Measurements from ENCODE around the gene ATP5F1E.

Gene ATP5F1E

DNA sequence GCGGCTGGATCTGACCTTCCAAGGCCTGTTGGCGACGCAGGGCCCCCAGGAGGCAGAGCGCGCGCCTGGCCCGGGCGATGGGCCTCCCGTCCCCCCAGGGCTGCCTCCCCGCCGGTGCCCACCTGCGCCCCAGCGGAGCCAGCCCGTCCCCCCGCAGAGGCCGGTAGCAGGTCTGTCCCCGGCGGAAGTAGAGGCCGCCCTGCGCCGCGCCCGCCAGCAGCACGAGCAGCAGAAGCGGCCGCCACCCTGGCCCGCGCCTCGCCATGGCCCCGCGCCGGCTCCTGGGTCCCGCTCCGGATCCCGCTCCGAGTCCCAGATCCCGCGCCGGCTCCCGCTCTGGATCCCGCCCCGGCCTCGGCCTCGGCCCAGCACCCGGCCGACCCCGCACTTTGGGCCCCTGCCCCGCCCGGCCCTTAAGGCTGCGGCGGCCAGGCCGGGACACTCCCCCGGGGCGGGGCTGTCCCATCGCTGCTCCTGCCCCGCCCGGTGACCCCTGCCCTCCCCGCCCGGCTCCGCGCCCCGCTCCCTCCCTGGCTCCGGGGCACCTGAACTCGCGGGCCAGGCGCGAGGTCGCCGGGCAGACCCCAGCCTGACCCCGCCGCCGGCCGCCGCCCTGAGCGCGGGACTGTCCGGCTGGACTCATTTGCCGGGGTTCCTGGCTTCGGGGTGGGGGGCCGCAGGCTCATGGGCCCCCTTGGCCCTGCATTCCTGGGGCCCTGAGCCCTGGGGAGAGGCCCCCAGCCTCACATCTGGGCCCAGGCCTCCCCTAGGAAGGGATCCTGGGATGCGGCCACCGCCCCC, 25.1 kb downstream of the ATP5F1E start, which contains the start of gene CTSZ:
Gene CTSZ (minus strand): TSS at position 391 of the 801 bp plus-strand sequence. CDS start 126 bp downstream, at position 265.
- in situ Hi-C loops (cut with MboI; ENCODE audit: low sequenced_read_pairs): no loop called here

GRCh38 chr20:59006167-59006863, 25.8 kb downstream of the ATP5F1E start:
- in situ Hi-C loops (cut with MboI; ENCODE audit: low sequenced_read_pairs): no loop called here

DNA sequence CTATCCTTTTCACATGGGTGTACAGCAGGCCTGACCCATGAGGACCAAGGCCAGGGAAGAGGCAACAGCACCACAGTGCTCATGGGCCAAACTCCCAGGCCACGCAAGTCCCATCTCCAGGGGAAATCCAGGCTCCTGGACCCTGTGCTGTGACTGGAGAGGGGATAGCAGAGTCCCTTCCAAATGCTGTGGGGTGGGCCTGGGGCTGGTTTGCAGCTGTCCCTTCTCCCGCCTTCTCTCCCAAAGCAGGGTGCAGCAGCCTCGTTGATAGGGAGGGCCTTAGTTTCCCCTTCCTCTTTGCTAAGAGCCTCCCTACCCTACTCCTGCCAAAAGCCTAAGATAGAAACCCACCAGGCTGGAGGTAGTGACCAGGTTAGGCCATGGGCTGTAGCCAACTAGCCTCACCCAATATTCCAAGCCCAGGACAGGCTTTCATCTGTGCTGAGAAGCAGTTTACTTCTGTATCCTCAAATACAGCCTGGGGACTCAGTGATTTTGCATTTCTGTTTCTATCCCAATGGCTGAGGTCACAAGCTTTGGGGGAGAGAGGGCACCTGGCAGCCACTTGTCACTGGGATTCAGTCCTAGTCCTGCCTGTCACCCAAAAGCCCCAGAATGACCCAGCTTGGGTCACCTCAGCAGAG, 26.5 kb downstream of the ATP5F1E start:
- in situ Hi-C loops (cut with MboI; ENCODE audit: low sequenced_read_pairs): no loop called here

GRCh38 chr20:59004763-59005522, 27.2 kb downstream of the ATP5F1E start:
- in situ Hi-C loops (cut with MboI; ENCODE audit: low sequenced_read_pairs): no loop called here

- in situ Hi-C loops (cut with MboI; ENCODE audit: low sequenced_read_pairs): no loop called here
These were observed 27.7 kb downstream of the ATP5F1E start for GRCh38 chr20:59004493-59004762.

DNA sequence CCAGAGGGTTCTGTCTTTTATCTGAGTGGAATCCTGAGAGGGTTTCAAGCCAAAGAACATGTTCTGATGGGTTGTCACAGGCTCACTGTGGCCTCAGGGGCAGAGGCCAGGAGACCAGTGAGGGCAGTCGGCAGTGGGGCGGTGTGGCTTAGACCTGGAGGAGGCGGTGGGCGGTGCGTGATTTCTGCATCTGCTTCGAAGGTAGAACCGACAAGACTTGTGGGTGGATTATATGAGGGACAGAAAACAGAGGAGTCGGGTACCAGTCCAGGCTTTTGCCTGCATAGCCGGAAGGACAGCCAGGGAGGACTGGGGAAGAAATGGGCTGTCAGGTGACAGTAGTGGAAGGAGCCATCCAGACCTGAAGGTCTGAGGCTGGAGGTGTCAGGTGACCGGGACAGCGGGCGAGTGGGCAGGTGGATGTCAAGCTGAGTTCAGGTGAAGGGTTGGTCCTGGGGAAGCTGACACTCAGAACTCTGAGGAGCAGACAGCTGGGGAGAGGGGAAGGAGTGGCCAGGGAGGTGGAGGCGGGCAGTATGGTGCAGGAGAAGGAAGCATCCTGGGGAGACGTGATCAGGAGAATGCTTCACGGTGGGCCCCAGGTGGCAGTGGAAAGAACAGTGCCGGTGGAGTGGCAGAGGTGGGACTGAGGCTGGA, 28.2 kb downstream of the ATP5F1E start:
- in situ Hi-C loops (cut with MboI; ENCODE audit: low sequenced_read_pairs): no loop called here

- in situ Hi-C loops (cut with MboI; ENCODE audit: low sequenced_read_pairs): no loop called here
These were observed 29.2 kb downstream of the ATP5F1E start for GRCh38 chr20:59002874-59003399.

DNA sequence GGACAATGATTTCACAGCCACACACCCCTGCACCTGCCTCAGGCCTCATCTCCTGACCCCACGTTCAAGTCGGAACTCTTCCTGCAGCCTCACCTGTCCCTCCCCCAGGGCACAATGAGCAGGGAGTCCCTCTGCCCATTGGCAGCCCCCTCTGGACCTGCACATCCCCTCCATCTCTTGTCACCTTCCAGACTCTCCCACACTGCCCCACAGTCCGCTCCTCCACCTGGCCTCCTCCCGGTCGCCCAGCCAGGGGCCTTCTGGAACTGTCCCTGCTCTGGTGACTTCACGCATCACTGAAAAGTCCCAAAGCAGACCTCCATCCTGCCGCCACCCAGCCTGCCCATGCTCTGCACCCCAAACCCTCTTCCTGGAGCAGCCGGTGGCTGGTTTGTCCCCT, 29.7 kb downstream of the ATP5F1E start:
- in situ Hi-C loops (cut with MboI; ENCODE audit: low sequenced_read_pairs): no loop called here

- in situ Hi-C loops (cut with MboI; ENCODE audit: low sequenced_read_pairs): no loop called here
These were observed 30.5 kb downstream of the ATP5F1E start for GRCh38 chr20:59001449-59002171.

DNA sequence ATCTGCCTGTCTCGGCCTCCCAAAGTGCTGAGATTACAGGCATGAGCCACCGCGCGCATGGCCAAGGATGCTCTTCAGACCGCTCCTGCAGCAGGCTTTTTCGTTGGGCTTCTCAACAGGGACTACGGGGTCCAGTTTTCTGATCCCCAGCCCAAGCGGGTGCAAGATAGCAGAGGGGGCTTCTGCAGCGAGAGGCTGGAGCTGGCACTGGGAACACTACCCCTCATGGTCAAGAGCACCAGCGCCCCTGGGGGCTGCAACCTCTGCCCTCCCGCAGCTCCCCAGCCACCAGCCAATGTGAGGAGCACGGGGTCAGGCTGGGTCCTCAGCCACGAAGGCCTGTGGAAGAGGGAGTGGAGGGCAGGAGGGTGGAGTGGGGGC, 31.1 kb downstream of the ATP5F1E start:
- in situ Hi-C loops (cut with MboI; ENCODE audit: low sequenced_read_pairs): no loop called here

DNA sequence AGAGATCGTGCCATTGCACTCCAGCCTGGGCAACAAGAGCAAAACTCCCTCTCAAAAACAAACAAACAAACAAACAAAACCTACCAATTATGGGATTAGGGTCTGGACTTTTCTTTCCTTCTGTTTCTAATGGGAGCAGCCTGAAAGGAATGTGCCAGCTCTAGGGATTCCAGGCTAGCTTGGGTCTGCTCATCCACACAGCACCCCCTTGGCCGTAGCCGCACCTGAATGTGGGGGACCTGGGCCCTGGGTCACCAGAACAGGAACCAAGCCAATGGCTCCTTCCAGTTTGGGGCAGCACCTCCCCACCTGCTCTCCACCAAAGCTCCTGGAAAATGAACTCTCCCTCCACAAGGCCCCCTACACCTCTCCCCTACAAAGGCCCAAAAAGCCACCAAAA, 31.8 kb downstream of the ATP5F1E start:
- in situ Hi-C loops (cut with MboI; ENCODE audit: low sequenced_read_pairs): no loop called here

DNA sequence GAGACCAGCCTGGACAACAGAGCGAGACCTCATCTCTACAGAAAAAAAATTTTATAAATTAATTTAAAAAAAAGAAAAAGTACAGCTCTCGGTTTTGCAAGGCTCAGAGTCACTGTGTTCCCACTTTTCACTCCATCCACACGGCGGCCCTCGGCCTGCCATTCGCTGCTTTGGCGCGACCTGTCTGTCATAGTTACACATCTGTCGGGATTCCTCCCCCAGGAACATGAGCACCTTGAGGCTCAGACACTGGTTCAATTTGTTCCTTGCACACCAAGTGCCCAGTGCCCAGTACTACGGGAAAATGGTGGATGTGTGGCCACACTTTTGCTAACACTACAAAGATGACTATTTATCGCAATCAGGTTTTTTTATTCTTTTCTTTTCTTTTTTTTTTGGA, 33.5 kb downstream of the ATP5F1E start:
- in situ Hi-C loops (cut with MboI; ENCODE audit: low sequenced_read_pairs): no loop called here

DNA sequence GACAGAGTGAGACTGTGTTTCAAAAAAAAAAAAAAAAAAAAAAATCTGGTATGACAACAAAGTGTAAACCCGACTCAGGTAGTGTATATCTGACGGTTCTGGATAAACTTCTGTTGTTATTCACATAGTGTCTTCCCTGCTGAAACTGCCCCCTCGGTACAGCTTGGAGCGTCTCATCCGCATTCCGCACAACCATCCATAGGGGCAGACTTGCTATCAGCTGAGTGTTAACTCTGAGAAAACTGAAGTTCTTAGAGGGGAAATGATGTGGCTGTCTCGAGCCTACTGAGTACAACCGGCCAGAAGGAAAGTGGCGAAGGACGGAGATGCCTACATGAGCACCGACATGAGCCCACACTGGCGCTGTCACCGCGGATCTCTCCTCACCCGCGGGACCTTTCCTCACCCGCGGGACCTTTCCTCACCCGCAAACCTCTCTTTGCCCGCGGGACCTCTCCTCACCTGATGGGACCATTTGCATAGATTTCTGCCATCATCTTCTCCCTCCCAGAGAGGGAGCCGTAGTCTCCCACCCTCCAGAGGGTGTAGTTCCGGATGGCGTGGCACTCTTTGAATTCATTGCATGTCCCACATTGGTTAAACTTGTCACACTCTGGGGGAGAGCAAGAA, 34.9 kb downstream of the ATP5F1E start:
- in situ Hi-C loops (cut with MboI; ENCODE audit: low sequenced_read_pairs): no loop called here

- in situ Hi-C loops (cut with MboI; ENCODE audit: low sequenced_read_pairs): no loop called here
These were observed 35.9 kb downstream of the ATP5F1E start for GRCh38 chr20:58996226-58996611.

DNA sequence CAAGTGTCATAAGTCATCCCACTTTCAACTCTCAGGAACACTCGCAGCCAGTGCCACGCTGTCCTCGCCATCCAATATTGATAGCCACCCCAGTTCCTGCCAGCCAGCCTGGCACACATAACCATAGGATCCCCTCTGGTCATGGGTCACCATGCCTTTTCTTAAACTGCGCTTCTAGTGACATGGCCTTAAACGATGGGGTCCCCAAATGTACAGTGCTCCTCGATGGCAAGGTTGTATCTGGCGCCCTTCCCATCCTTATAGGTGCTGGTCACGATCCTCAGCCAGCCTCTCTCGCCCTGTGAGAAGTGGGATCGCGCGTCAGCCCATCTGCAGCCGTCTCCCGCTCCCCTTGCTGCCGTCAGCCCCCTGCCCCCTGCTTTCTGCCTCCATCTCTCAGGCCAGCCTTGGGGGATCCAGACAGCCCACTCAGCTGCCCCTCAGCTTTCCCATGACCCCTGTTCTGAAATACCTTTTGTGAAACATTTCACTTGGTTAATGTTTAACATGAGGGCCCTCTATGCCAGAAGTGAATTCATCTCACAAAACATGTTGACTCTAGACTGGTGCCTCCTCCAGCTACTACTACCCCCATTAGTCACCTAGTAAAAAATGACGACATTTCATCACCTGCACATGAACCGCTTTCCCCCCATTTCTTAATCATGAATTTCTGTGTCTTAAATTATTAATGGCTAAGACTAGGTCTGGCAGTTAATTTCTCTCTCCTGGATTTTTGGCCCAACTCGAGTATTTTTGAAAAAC, 36.5 kb downstream of the ATP5F1E start:
- in situ Hi-C loops (cut with MboI; ENCODE audit: low sequenced_read_pairs): no loop called here

DNA sequence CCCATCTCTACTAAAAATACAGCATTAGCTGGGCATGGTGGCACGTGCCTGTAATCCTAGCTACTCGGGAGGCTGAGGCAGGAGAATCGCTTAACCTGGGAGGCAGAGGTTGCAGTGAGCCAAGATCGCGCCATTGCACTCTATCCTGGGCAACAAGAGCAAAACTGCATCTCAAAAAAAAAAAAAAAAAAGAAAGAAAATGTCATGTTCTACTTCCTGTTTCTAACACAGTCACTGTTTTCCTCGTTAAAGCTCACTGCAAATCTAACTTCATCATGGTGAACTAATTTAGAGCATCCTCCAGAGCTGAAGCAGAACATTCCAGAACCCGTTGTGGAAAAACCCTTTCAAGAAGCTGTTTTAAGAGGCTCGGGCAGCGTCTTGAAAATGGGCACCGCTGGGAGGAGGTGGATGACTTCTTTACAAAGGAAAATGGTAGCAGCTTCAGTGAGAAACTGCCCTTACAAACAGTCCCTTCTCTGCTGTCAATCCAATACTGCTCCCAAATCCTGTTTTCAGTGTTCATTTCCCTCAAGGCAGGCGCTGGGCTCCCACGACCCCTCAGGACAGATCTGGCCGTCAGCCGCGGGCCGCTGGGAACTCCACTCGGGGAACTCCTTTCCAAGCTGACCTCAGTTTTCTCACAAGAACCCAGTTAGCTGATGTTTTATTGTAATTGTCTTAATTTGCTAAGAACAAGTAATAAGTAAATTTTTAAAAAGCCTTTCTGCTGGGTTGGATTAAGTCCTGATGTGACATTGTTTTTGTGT, 37.6 kb downstream of the ATP5F1E start:
- in situ Hi-C loops (cut with MboI; ENCODE audit: low sequenced_read_pairs): no loop called here

DNA sequence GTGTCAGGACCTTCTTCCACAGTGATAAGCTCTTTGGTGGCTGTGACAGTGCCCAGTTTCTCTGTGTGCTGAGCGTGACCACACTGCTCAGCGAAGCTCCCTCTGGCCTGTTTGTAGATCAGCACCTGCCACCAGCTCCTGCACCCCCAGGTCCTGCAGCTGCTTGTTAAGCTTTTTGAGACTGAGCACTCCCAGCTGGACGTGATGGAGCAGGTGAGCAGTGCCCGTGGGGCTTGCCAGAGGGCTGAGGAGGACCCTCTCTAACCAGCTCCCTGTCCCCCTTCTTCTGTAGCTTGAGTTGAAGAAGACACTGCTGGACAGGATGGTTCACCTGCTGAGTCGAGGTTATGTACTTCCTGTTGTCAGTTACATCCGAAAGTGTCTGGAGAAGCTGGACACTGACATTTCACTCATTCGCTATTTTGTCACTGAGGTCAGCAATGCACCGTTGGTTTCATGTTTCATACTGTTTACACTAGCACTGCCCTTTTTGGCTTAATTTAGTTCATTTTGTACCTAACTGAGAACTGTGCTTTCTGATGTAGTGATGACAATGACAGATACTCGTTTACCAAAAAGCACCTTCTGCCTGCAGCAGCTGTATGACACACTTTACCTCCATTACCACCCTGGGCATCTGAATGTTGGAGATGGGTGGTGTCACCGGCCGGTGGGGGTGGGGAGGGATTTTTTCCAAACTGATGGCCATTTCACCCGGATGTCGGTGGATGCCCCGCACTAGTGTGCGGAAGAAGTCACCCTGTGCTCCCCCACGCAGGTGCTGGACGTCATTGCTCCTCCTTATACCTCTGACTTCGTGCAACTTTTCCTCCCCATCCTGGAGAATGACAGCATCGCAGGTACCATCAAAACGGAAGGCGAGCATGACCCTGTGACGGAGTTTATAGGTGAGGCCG, 38.5 kb downstream of the ATP5F1E start:
- in situ Hi-C loops (cut with MboI; ENCODE audit: low sequenced_read_pairs): no loop called here

All from HL-60/S4 (cell line).